ENCODE measurements around the gene TSPYL4. TPM values are rescaled to one million over a fixed set of nuclear protein-coding genes. Genes with fewer than 3 reads are reported as not detected.

Gene TSPYL4
- total RNA-seq, 2 donors from 2014 or later = 29.2 to 34.5 TPM

DNA sequence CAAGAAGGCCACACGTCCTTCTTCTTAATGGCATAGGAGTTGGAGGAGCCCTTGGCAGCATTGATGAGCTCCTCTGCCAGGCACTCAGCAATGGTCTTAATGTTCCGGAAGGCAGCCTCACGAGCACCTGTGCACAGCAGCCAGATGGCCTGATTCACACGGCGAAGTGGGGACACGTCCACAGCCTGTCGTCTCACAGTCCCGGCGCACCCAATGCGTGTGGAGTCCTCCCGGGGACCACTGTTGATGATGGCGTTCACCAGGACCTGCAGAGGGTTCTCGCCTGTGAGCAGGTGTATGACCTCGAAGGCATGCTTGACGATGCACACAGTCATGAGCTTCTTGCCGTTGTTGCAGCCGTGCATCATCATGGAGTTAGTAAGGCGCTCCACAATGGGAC, 4.6 kb upstream of the TSPYL4 start:
- Histone ChIP-seq H3K9me3 (peaks cover 0 to 6% of the 10 kb centered on the region in 2 donors), H3K4me1 (peaks cover 0 to 10% of the 10 kb centered on the region in 2 donors), H3K4me3 (no peak overlapping the region), H3K27me3 (no peaks in the 10 kb centered on the region), H3K36me3 (no peaks in the 10 kb centered on the region), H3K27ac (no peak overlapping the region)
- TF ChIP-seq, protein P1, sequence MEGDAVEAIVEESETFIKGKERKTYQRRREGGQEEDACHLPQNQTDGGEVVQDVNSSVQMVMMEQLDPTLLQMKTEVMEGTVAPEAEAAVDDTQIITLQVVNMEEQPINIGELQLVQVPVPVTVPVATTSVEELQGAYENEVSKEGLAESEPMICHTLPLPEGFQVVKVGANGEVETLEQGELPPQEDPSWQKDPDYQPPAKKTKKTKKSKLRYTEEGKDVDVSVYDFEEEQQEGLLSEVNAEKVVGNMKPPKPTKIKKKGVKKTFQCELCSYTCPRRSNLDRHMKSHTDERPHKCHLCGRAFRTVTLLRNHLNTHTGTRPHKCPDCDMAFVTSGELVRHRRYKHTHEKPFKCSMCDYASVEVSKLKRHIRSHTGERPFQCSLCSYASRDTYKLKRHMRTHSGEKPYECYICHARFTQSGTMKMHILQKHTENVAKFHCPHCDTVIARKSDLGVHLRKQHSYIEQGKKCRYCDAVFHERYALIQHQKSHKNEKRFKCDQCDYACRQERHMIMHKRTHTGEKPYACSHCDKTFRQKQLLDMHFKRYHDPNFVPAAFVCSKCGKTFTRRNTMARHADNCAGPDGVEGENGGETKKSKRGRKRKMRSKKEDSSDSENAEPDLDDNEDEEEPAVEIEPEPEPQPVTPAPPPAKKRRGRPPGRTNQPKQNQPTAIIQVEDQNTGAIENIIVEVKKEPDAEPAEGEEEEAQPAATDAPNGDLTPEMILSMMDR (IDR thresholded peaks at IDR 0.05) = no peak
- DNase-seq (ENCODE audit: low spot score) = no peak

DNA sequence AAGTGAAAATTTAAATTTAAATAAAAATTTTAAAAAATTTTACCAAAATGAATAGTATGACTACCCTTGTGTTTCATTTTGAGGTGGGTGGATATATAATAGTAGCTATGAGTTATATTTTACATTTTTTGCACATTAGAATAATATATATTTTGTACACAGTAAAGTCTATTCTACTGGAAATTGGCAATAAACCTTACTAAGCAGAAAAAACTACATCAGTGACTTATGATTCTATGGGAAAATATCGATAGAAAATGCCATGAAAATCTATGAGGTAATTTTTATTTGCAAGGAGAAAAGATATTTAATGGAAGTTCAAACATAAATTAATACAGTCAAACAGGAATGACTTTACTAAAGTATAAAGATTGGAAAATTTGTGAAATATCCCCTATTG, 2.8 kb upstream of the TSPYL4 start:
- Histone ChIP-seq H3K36me3 (no peaks in the 10 kb centered on the region), H3K27me3 (no peaks in the 10 kb centered on the region), H3K4me1 (peaks cover 0 to 26% of the 10 kb centered on the region in 2 donors), H3K4me3 (no peak overlapping the region), H3K27ac (no peak overlapping the region), H3K9me3 (no peaks in the 10 kb centered on the region)
- TF ChIP-seq, protein P1 (IDR thresholded peaks at IDR 0.05) = no peak
- DNase-seq (ENCODE audit: low spot score) = no peak

DNA sequence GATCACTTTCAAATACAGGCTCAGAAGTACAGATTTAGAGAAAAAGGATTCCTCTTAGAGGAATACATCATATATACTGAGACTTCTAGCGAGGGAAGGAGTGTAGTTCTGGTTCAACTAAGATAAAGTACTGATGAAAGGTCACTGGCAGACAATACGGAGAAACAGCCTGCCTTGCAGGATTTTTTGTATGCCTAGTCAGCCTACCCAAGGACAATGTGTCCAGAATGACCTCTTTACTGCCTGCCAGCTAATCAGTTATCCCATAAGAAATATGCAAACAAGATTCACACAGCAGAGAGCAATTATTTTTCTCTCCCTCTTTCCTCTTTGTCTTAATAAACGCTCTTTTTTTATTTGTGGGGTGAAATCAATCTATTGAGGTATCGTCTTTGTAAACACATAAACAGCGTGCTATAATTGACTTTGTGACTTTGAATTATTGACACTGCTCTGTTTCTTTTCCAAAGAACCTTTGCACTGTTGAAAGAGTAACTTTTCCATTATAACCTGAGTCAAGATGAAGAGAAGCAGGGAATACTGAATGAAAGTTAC, 1.4 kb upstream of the TSPYL4 start:
- H3K4me1 ChIP-seq = peaks cover 0 to 40% of the 10 kb centered on the region in 2 donors
- no peak for DNase-seq (ENCODE audit: low spot score)
- H3K27ac ChIP-seq = peak overlapping the region; percentile 27 to 93
- no peaks in the 10 kb centered on the region for H3K9me3 ChIP-seq
- TF ChIP-seq, protein P1 (IDR thresholded peaks at IDR 0.05) = no peak
- H3K36me3 ChIP-seq = no peaks in the 10 kb centered on the region
- no peaks in the 10 kb centered on the region for H3K27me3 ChIP-seq
- H3K4me3 ChIP-seq = peak overlapping the region; percentile 77 to 89

DNA sequence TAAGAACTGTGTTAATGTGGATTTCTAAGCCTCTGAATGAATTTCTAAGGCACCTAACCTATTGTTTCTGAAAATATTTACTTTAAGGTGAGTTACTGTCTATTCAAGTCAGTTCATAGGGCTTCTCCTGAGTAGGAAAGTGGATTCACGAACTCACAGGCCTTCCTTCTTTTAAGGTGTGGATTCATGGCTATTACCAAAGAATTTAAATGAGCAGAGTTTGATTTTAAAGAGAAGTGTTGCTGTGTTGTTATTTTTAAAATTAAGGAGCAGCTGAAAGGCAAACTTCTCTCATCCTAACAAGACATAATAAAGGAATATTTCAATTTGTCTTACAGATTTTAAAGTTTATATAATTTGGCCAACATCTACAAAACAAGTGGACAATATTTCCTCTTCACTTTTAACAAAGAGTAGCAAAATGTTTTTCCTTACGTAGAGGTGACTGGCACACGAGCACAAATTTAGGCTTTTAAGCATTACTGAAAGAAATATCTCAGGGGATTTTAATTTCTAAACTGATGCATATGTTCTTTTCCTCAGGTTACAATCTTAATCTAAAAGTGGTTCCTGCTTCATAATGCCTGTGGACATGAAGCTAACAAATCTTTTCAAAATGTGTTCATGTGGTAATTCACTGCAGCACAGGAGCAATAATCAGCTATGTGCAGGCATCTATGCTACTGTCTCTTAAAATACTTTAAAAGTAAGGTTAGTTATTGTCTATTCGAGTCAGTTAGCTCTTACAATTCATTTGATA, 602 bp upstream of the TSPYL4 start:
- no peaks in the 10 kb centered on the region for H3K9me3 ChIP-seq
- peaks cover 0 to 44% of the 10 kb centered on the region in 2 donors for H3K4me1 ChIP-seq
- peak overlapping the region; percentile 93 for H3K27ac ChIP-seq
- no peaks in the 10 kb centered on the region for H3K36me3 ChIP-seq
- TF ChIP-seq, protein P1 (IDR thresholded peaks at IDR 0.05) = no peak
- H3K27me3 ChIP-seq = no peaks in the 10 kb centered on the region
- peak overlapping the region; percentile 77 to 89 for H3K4me3 ChIP-seq
- no peak for DNase-seq (ENCODE audit: low spot score)

DNA sequence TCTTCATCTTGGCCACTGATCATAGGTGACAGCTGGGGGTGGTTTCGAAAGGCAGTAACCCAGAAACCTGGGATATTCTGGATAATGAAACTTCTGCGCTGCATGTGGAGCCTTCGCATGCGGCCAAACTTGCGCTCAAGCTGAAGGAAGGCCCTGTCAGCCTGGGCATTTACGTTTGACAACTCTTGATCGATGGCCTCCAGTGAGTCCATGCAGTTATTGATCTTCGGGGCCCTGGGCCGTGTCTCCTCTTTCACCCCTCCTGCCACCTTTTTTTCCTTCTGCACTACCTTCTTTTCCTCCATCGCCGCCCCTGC, 729 bp downstream of the TSPYL4 start:
- Histone ChIP-seq H3K4me3 (peak overlapping the region; percentile 77 to 89), H3K4me1 (peaks cover 0 to 50% of the 10 kb centered on the region in 2 donors), H3K36me3 (no peaks in the 10 kb centered on the region), H3K27me3 (no peaks in the 10 kb centered on the region), H3K9me3 (no peaks in the 10 kb centered on the region), H3K27ac (peak overlapping the region; percentile 93)
- DNase-seq (ENCODE audit: low spot score) = no peak
- TF ChIP-seq, protein P1 (IDR thresholded peaks at IDR 0.05) = no peak

All from right atrium auricular region (tissue), 2 donors.